Small intestine (tissue), 4 donors: ENCODE results near the gene KCNJ11. TPM values are rescaled to one million over a fixed set of nuclear protein-coding genes. Genes with fewer than 3 reads are reported as not detected.

Experiments
- polyA plus RNA-seq, 4 donors: library from polyadenylated mRNA; stranded (reverse) in 3 of 4; unstranded in 1 of 4; fragments of 200-250 nt in 3 of 4; fragments of 120-200 nt in 1 of 4; gene quantifications; one replicate each; pipeline versions ENCODE4 v1.2.1 to v1.2.3, GENCODE V29; 2013
- donor health status: healthy with polysubstance abuse.
- donor health status: Bipolar disorder and iron deficiency.
- donor health status: healthy.

KCNJ11 gene
- polyA plus RNA-seq, 4 donors = 1.9 to 3.7 TPM; not detected in 2

Other genes starting within 250 kb of the KCNJ11 start
- 10 to 100 TPM in 3 of 4 donors, 1 to 10 TPM in 1; 9.7 to 44.0 (median 13.1) TPM for gene PIK3C2A, start 180.7 kb downstream of the KCNJ11 start, polyA plus RNA-seq
- gene NUCB2, start 111.9 kb downstream of the KCNJ11 start, polyA plus RNA-seq = 10 to 100 TPM in 3 of 4 donors, 1 to 10 TPM in 1; 5.4 to 88.2 (median 27.7) TPM
- 10 to 100 TPM in 1 of 4 donors, 1 to 10 TPM in 1, under 1 TPM in 2; 0.22 to 19.8 (median 2.7) TPM for gene NCR3LG1, start 36.9 kb downstream of the KCNJ11 start, polyA plus RNA-seq
- 10 to 100 TPM in 1 of 4 donors, 1 to 10 TPM in 2, under 1 TPM in 1; 0.81 to 11.2 (median 3.6) TPM for gene ABCC8, start 88.2 kb upstream of the KCNJ11 start, polyA plus RNA-seq
- 100 to 1,000 TPM in 3 of 4 donors, 10 to 100 TPM in 1; 86.2 to 309 (median 297) TPM for gene USH1C, start 155.8 kb upstream of the KCNJ11 start, polyA plus RNA-seq
- gene OTOG, start 158.6 kb upstream of the KCNJ11 start, polyA plus RNA-seq = under 1 TPM in 2 of 4 donors, not detected in 2; 0.04 TPM